DND-41 (cell line): ENCODE results near the gene SLC22A8.

Source experiments
- EZH2 ChIP-seq: IDR thresholded peaks from 3 replicates; pipeline ENCODE4 v1.6.1; 2012; ENCODE audit warnings: borderline replicate concordance, low read depth, mild to moderate bottlenecking, moderate library complexity, low read length, inconsistent platforms; ENCODE audit not compliant: severe bottlenecking
- TF ChIP-seq, protein P1 (sequence below): IDR thresholded peaks from 2 replicates; pipeline ENCODE4 v1.5.1; 2012; ENCODE audit warnings: borderline replicate concordance, low read length, moderate library complexity, mild to moderate bottlenecking; ENCODE audit not compliant: poor library complexity, severe bottlenecking; ENCODE audit errors: extremely low read depth

DNA sequence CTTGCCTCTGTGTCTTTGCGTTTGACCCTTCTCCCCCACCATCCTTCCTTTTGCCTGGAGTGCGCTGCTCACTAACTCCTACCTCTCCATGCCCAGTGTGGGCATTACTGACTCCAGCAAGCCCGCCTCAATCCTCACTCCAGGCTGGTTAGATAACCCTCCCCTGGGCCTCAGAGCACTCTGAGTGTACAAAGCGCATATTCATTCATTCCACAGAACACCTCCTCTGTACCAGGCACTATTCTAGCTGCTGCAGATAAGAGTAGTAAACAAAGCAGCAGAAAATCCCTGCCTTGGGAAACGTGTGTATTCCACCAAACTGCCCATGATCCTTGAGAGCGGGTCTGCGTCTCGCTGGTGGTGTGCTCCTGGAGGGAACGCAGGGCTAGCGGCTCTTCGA lies 3.2 kb downstream of the SLC22A8 start:
- TF ChIP-seq, protein P1, sequence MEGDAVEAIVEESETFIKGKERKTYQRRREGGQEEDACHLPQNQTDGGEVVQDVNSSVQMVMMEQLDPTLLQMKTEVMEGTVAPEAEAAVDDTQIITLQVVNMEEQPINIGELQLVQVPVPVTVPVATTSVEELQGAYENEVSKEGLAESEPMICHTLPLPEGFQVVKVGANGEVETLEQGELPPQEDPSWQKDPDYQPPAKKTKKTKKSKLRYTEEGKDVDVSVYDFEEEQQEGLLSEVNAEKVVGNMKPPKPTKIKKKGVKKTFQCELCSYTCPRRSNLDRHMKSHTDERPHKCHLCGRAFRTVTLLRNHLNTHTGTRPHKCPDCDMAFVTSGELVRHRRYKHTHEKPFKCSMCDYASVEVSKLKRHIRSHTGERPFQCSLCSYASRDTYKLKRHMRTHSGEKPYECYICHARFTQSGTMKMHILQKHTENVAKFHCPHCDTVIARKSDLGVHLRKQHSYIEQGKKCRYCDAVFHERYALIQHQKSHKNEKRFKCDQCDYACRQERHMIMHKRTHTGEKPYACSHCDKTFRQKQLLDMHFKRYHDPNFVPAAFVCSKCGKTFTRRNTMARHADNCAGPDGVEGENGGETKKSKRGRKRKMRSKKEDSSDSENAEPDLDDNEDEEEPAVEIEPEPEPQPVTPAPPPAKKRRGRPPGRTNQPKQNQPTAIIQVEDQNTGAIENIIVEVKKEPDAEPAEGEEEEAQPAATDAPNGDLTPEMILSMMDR: no peak
- no peak for TF ChIP-seq EZH2
